GM23338 (cell line): Measurements from ENCODE around the gene PDP2. TPM values are rescaled to one million over a fixed set of nuclear protein-coding genes. Genes with fewer than 3 reads are reported as not detected.

Experiments used
- ATAC-seq: fragments of 200-7000 bp; cut with Tn5 transposase; 3 replicates; pipeline ENCODE4 v1.9.1; 2020
- DNase-seq: peaks from one replicate; pipeline ENCODE4 v3.0.0-alpha.2; 2015; ENCODE audit warnings: low spot score
- H2AFZ ChIP-seq: fragments of 200-600 bp; sonication (generic); 2 replicates; pipeline ENCODE4 v1.8.0; 2016; ENCODE audit warnings: antibody characterized with exemption, mild to moderate bottlenecking, moderate library complexity
- H3F3A ChIP-seq: fragments of 200-600 bp; sonication (generic); replicated peaks from 2 replicates; pipeline ENCODE4 v1.8.0; 2017; ENCODE audit warnings: antibody characterized with exemption, mixed run types, low read depth
- H3K27ac ChIP-seq: fragments of 200-600 bp; sonication (generic); 2 replicates; pipeline ENCODE4 v1.6.1; 2016; ENCODE audit warnings: low read depth
- H3K27me3 ChIP-seq: fragments of 200-600 bp; sonication (generic); 2 replicates; pipeline ENCODE4 v1.8.0; 2016; ENCODE audit warnings: mild to moderate bottlenecking, mixed run types, moderate library complexity; ENCODE audit not compliant: insufficient read depth
- H3K36me3 ChIP-seq: fragments of 200-600 bp; sonication (generic); 2 replicates; pipeline ENCODE4 v1.8.0; 2016; ENCODE audit warnings: mild to moderate bottlenecking; ENCODE audit not compliant: insufficient read depth
- H3K4me1 ChIP-seq: fragments of 200-600 bp; sonication (generic); 2 replicates; pipeline ENCODE4 v1.8.0; 2016; ENCODE audit warnings: mild to moderate bottlenecking, moderate library complexity; ENCODE audit not compliant: insufficient read depth
- H3K4me2 ChIP-seq: fragments of 200-600 bp; sonication (generic); 2 replicates; pipeline ENCODE4 v1.7.1; 2017; ENCODE audit warnings: mixed run types
- H3K4me3 ChIP-seq: fragments of 200-600 bp; sonication (generic); 2 replicates; pipeline ENCODE4 v1.6.1; 2016; ENCODE audit warnings: mixed run types
- H3K79me2 ChIP-seq: fragments of 200-600 bp; sonication (generic); replicated peaks from 2 replicates; pipeline ENCODE4 v1.8.0; 2017; ENCODE audit warnings: mild to moderate bottlenecking; ENCODE audit not compliant: insufficient read depth
- H3K9me2 ChIP-seq: fragments of 200-600 bp; sonication (generic); 2 replicates; pipeline ENCODE4 v1.8.0; 2017; ENCODE audit not compliant: insufficient read depth
- H4K20me1 ChIP-seq: fragments of 200-600 bp; sonication (generic); replicated peaks from 2 replicates; pipeline ENCODE4 v1.8.0; 2017; ENCODE audit warnings: mild to moderate bottlenecking; ENCODE audit not compliant: insufficient read depth
- H3K27ac Mint-ChIP-seq: 2 replicates; pipeline ENCODE4 v1.8.0; 2020; ENCODE audit warnings: inconsistent platforms, mild to moderate bottlenecking, moderate library complexity, mixed read lengths
- H3K27me3 Mint-ChIP-seq: 3 replicates; pipeline ENCODE4 v1.8.0; 2022; ENCODE audit warnings: low read depth, mild to moderate bottlenecking, moderate library complexity, mixed read lengths, inconsistent platforms; ENCODE audit not compliant: insufficient read depth, poor library complexity
- H3K36me3 Mint-ChIP-seq: 3 replicates; pipeline ENCODE4 v1.8.0; 2021; ENCODE audit warnings: low read depth, mild to moderate bottlenecking, inconsistent platforms, moderate library complexity, mixed read lengths
- H3K4me1 Mint-ChIP-seq: 3 replicates; pipeline ENCODE4 v1.8.0; 2020; ENCODE audit warnings: mild to moderate bottlenecking, inconsistent platforms, mixed read lengths
- H3K4me3 Mint-ChIP-seq: 3 replicates; pipeline ENCODE4 v1.8.0; 2021; ENCODE audit warnings: moderate library complexity, mild to moderate bottlenecking, inconsistent platforms, mixed read lengths
- H3K9me3 Mint-ChIP-seq: 3 replicates; pipeline ENCODE4 v1.8.0; 2020; ENCODE audit warnings: moderate library complexity, mild to moderate bottlenecking, inconsistent platforms, mixed read lengths
- CREB1 ChIP-seq: fragments of 250-450 bp; sonication (Bioruptor Pico); IDR thresholded peaks from 2 replicates; pipeline ENCODE4 v1.5.0; 2020; ENCODE audit warnings: low read depth, mild to moderate bottlenecking, moderate library complexity
- CTCF ChIP-seq, 2 experiments: fragments of 200-600 bp in 1 of 2; sonication (generic) in 1 of 2; conservative IDR thresholded peaks; 2 replicates each; pipeline versions ENCODE4 v1.5.1 to v1.6.1; 2016 to 2017; ENCODE audit warnings: antibody characterized with exemption in 2 of 2, low read depth in 2 of 2, mild to moderate bottlenecking in 2 of 2, moderate library complexity in 1 of 2
- EZH2 ChIP-seq: fragments of 200-600 bp; sonication (generic); IDR thresholded peaks from one replicate; pipeline ENCODE4 v1.8.0; 2017; ENCODE audit warnings: antibody characterized with exemption, mild to moderate bottlenecking, low read depth; ENCODE audit not compliant: unreplicated experiment
- EZH2phosphoT487 ChIP-seq: fragments of 200-600 bp; sonication (generic); IDR thresholded peaks from one replicate; pipeline ENCODE4 v1.8.1; 2018; ENCODE audit warnings: antibody characterized with exemption; ENCODE audit not compliant: unreplicated experiment
- JUNB ChIP-seq: IDR thresholded peaks from one replicate; pipeline ENCODE4 v1.6.1; 2016; ENCODE audit warnings: antibody characterized with exemption; ENCODE audit not compliant: unreplicated experiment
- NANOG ChIP-seq: IDR thresholded peaks from 2 replicates; pipeline ENCODE4 v1.6.1; 2016; ENCODE audit warnings: antibody characterized with exemption, borderline replicate concordance
- POLR2AphosphoS5 ChIP-seq: IDR thresholded peaks from 2 replicates; pipeline ENCODE4 v1.6.1; 2016; ENCODE audit warnings: antibody characterized with exemption, low read depth
- REST ChIP-seq: IDR thresholded peaks from one replicate; pipeline ENCODE4 v1.6.1; 2018; ENCODE audit warnings: antibody characterized with exemption; ENCODE audit not compliant: unreplicated experiment
- STAT1 ChIP-seq: IDR thresholded peaks from one replicate; pipeline ENCODE4 v1.6.1; 2016; ENCODE audit warnings: antibody characterized with exemption; ENCODE audit not compliant: unreplicated experiment
- ZNF114 ChIP-seq: fragments of 250-450 bp; sonication (Bioruptor Pico); IDR thresholded peaks from 2 replicates; pipeline ENCODE4 v1.5.0; 2020; ENCODE audit warnings: mild to moderate bottlenecking, moderate library complexity
- ZNF331 ChIP-seq: fragments of 250-450 bp; sonication (Bioruptor Pico); IDR thresholded peaks from 2 replicates; pipeline ENCODE4 v1.5.0; 2020; ENCODE audit warnings: low read depth, mild to moderate bottlenecking, moderate library complexity
- ZNF462 ChIP-seq: fragments of 250-450 bp; sonication (Bioruptor Pico); IDR thresholded peaks from 2 replicates; pipeline ENCODE4 v1.5.0; 2020; ENCODE audit warnings: mild to moderate bottlenecking, moderate library complexity
- polyA plus RNA-seq: library from polyadenylated mRNA; unstranded; fragments of >200 nt; fragmentation: Nextera tagmentation; extraction: Ambion mirVana; gene quantifications from 2 replicates; pipeline ENCODE4 v1.2.1, GENCODE V29; 2016
- total RNA-seq: library from RNA; depleted of rRNA; stranded (reverse); fragments of >200 nt; shearing (Covaris generic); gene quantifications from 2 replicates; pipeline ENCODE4 v1.2.3, GENCODE V29; 2014
- TF ChIP-seq, protein P1 (sequence below): IDR thresholded peaks from 2 replicates; pipeline ENCODE4 v1.6.1; 2016; ENCODE audit warnings: antibody characterized with exemption

The PDP2 gene
- total and polyA plus RNA-seq, 2 experiments from 2014 or later, result 9.0 to 23.2 TPM

DNA sequence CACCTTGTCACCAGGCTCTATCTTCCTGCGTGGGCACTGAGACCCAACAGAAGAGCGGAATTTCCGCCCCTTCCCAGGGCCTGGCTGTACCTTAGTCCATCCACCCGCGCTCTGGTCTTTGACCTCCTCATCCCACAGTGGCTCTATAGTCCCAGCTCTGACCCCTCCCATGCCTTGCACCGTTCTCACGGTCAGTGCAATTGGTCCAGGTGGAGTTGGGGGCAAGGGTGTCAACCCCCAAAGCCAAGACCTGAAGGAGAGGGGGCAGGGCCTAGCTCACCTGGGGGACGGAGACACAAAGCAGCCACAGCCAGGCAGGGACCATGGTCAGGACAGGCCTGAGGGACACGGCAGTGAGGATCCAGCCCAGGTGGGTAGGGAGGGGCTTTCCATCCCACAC, 37.4 kb downstream of the PDP2 start:
- H3K36me3 ChIP-seq, result no peaks in the 10 kb centered on the region
- no peak overlapping the region for H3K4me3 Mint-ChIP-seq
- no peak overlapping the region for H3K4me2 ChIP-seq
- no peaks in the 10 kb centered on the region for H3K27me3 ChIP-seq
- no peak overlapping the region for H3K4me3 ChIP-seq
- TF ChIP-seq NANOG, result no peak
- no peak for TF ChIP-seq STAT1
- no peak for TF ChIP-seq CREB1 (CRISPR knock-in tag)
- TF ChIP-seq CTCF (conservative IDR thresholded peaks at IDR 0.05; ENCODE audit: low read depth in 2 of 2), result no peak
- TF ChIP-seq EZH2, result no peak
- no peak for TF ChIP-seq JUNB
- TF ChIP-seq, protein P1, sequence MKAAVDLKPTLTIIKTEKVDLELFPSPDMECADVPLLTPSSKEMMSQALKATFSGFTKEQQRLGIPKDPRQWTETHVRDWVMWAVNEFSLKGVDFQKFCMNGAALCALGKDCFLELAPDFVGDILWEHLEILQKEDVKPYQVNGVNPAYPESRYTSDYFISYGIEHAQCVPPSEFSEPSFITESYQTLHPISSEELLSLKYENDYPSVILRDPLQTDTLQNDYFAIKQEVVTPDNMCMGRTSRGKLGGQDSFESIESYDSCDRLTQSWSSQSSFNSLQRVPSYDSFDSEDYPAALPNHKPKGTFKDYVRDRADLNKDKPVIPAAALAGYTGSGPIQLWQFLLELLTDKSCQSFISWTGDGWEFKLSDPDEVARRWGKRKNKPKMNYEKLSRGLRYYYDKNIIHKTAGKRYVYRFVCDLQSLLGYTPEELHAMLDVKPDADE, result no peak
- no peak for TF ChIP-seq POLR2AphosphoS5
- no peak for TF ChIP-seq EZH2phosphoT487
- TF ChIP-seq ZNF462 (CRISPR knock-in tag), result no peak
- no peak for TF ChIP-seq REST
- no peak for TF ChIP-seq ZNF114 (CRISPR knock-in tag)
- no peak for TF ChIP-seq ZNF331 (CRISPR knock-in tag)
- H2AFZ ChIP-seq, result no peak overlapping the region
- H3K27ac ChIP-seq, result no peak overlapping the region
- DNase-seq (no peak), ATAC-seq (no peak)
- H3K4me1 ChIP-seq, result no peaks in the 10 kb centered on the region
- no peak overlapping the region for H3K27ac Mint-ChIP-seq
- no peaks in the 10 kb centered on the region for H3K79me2 ChIP-seq
- no peaks in the 10 kb centered on the region for H3F3A ChIP-seq
- H4K20me1 ChIP-seq, result no peaks in the 10 kb centered on the region
- no peaks in the 10 kb centered on the region for H3K36me3 Mint-ChIP-seq
- H3K9me2 ChIP-seq, result no peaks in the 10 kb centered on the region
- H3K27me3 Mint-ChIP-seq, result peaks cover 9% of the 10 kb centered on the region
- no peaks in the 10 kb centered on the region; the same call in 2 of the 3 replicates for H3K9me3 Mint-ChIP-seq
- no peaks in the 10 kb centered on the region; the same call in 2 of the 3 replicates for H3K4me1 Mint-ChIP-seq
